Dendritic cell treated with granulocyte-macrophage colony-stimulating factor and Interleukin-4, amounts not matched to agents 40 ng/mL and 50 ng/mL, for 4 days (primary cell): ENCODE results near the gene CHST11.

ENCODE experiments used
- H3K27ac Mint-ChIP-seq: one replicate; pipeline ENCODE4 v1.8.0; 2022; ENCODE audit warnings: mild to moderate bottlenecking, mixed read lengths
- H3K27me3 Mint-ChIP-seq: one replicate; pipeline ENCODE4 v1.8.0; 2022; ENCODE audit warnings: mild to moderate bottlenecking, mixed read lengths
- H3K36me3 Mint-ChIP-seq: one replicate; pipeline ENCODE4 v1.8.0; 2022; ENCODE audit warnings: low read depth, mixed read lengths
- H3K4me1 Mint-ChIP-seq: one replicate; pipeline ENCODE4 v1.8.0; 2022; ENCODE audit warnings: low read depth, mixed read lengths
- H3K4me3 Mint-ChIP-seq: one replicate; pipeline ENCODE4 v1.8.0; 2022; ENCODE audit warnings: mild to moderate bottlenecking, moderate library complexity, mixed read lengths
- H3K9me3 Mint-ChIP-seq: one replicate; pipeline ENCODE4 v1.8.0; 2022; ENCODE audit warnings: mixed read lengths
- intact Hi-C: fragments of 100-400 bp; cut with micrococcal nuclease; formaldehyde crosslinking; loops from one replicate; pipeline ENCODE4 v1.15.0; 2022

The CHST11 gene

GRCh38 chr12:104733717-104734175 is 277.0 kb downstream of the CHST11 start:
- H3K4me1 Mint-ChIP-seq: peaks cover 69% of the 10 kb centered on the region
- no peaks in the 10 kb centered on the region for H3K27me3 Mint-ChIP-seq
- H3K27ac Mint-ChIP-seq: no peak overlapping the region
- intact Hi-C loops: loop anchor here (5.0 kb wide), 1 partner anchor 319 kb away; no protein-coding TSS in a partner anchor
- H3K4me3 Mint-ChIP-seq: no peak overlapping the region
- no peaks in the 10 kb centered on the region for H3K9me3 Mint-ChIP-seq
- H3K36me3 Mint-ChIP-seq: peaks cover 57% of the 10 kb centered on the region

GRCh38 chr12:104734541-104735095 is 277.9 kb downstream of the CHST11 start:
- peak overlapping the region; percentile 43 for H3K27ac Mint-ChIP-seq
- no peaks in the 10 kb centered on the region for H3K9me3 Mint-ChIP-seq
- intact Hi-C loops: loop anchor here (5.0 kb wide), 1 partner anchor 318 kb away; no protein-coding TSS in a partner anchor
- H3K27me3 Mint-ChIP-seq: no peaks in the 10 kb centered on the region
- peaks cover 69% of the 10 kb centered on the region for H3K4me1 Mint-ChIP-seq
- H3K4me3 Mint-ChIP-seq: no peak overlapping the region
- H3K36me3 Mint-ChIP-seq: peaks cover 55% of the 10 kb centered on the region

- Mint-ChIP-seq H3K9me3 (no peaks in the 10 kb centered on the region), H3K4me1 (peaks cover 74% of the 10 kb centered on the region), H3K27ac (peak overlapping the region; percentile 43), H3K36me3 (peaks cover 44% of the 10 kb centered on the region), H3K27me3 (no peaks in the 10 kb centered on the region), H3K4me3 (no peak overlapping the region)
- intact Hi-C loops: no loop called here
Measured at GRCh38 chr12:104735801-104736200, 279.1 kb downstream of the CHST11 start.

GRCh38 chr12:104736307-104736706 is 279.6 kb downstream of the CHST11 start:
- no peaks in the 10 kb centered on the region for H3K27me3 Mint-ChIP-seq
- no peaks in the 10 kb centered on the region for H3K9me3 Mint-ChIP-seq
- peak overlapping the region; percentile 43 for H3K27ac Mint-ChIP-seq
- peaks cover 39% of the 10 kb centered on the region for H3K36me3 Mint-ChIP-seq
- H3K4me1 Mint-ChIP-seq: peaks cover 74% of the 10 kb centered on the region
- intact Hi-C loops: no loop called here
- no peak overlapping the region for H3K4me3 Mint-ChIP-seq

- Mint-ChIP-seq H3K27me3 (no peaks in the 10 kb centered on the region), H3K9me3 (no peaks in the 10 kb centered on the region), H3K36me3 (peaks cover 36% of the 10 kb centered on the region), H3K4me3 (no peak overlapping the region), H3K27ac (no peak overlapping the region), H3K4me1 (peaks cover 82% of the 10 kb centered on the region)
- intact Hi-C loops: no loop called here
Measured at GRCh38 chr12:104737113-104737512, 280.4 kb downstream of the CHST11 start.

GRCh38 chr12:104737791-104738301 is 281.1 kb downstream of the CHST11 start:
- peak overlapping the region; percentile 85 for H3K27ac Mint-ChIP-seq
- intact Hi-C loops: no loop called here
- H3K9me3 Mint-ChIP-seq: no peaks in the 10 kb centered on the region
- H3K4me3 Mint-ChIP-seq: no peak overlapping the region
- peaks cover 83% of the 10 kb centered on the region for H3K4me1 Mint-ChIP-seq
- no peaks in the 10 kb centered on the region for H3K27me3 Mint-ChIP-seq
- H3K36me3 Mint-ChIP-seq: peaks cover 42% of the 10 kb centered on the region

GRCh38 chr12:104738331-104738730 is 281.6 kb downstream of the CHST11 start:
- H3K4me3 Mint-ChIP-seq: no peak overlapping the region
- H3K36me3 Mint-ChIP-seq: peaks cover 44% of the 10 kb centered on the region
- H3K27me3 Mint-ChIP-seq: no peaks in the 10 kb centered on the region
- intact Hi-C loops: no loop called here
- no peaks in the 10 kb centered on the region for H3K9me3 Mint-ChIP-seq
- H3K27ac Mint-ChIP-seq: peak overlapping the region; percentile 85
- H3K4me1 Mint-ChIP-seq: peaks cover 85% of the 10 kb centered on the region

GRCh38 chr12:104738776-104739642 is 282.3 kb downstream of the CHST11 start:
- H3K27ac Mint-ChIP-seq: peak overlapping the region; percentile 85
- H3K36me3 Mint-ChIP-seq: peaks cover 44% of the 10 kb centered on the region
- H3K4me3 Mint-ChIP-seq: no peak overlapping the region
- no peaks in the 10 kb centered on the region for H3K9me3 Mint-ChIP-seq
- H3K4me1 Mint-ChIP-seq: peaks cover 92% of the 10 kb centered on the region
- no peaks in the 10 kb centered on the region for H3K27me3 Mint-ChIP-seq
- intact Hi-C loops: no loop called here

GRCh38 chr12:104740668-104741067 is 283.9 kb downstream of the CHST11 start:
- intact Hi-C loops: no loop called here
- Mint-ChIP-seq H3K4me1 (peaks cover 88% of the 10 kb centered on the region), H3K27me3 (no peaks in the 10 kb centered on the region), H3K4me3 (peak overlapping the region; percentile 40), H3K9me3 (no peaks in the 10 kb centered on the region), H3K36me3 (peaks cover 37% of the 10 kb centered on the region), H3K27ac (peak overlapping the region; percentile 85)

GRCh38 chr12:104741077-104741476 is 284.3 kb downstream of the CHST11 start:
- peak overlapping the region; percentile 40 for H3K4me3 Mint-ChIP-seq
- intact Hi-C loops: no loop called here

GRCh38 chr12:104741497-104742367 is 285.0 kb downstream of the CHST11 start:
- Mint-ChIP-seq H3K36me3 (peaks cover 29% of the 10 kb centered on the region), H3K27ac (peak overlapping the region; percentile 85), H3K27me3 (no peaks in the 10 kb centered on the region), H3K4me3 (no peak overlapping the region), H3K9me3 (no peaks in the 10 kb centered on the region), H3K4me1 (peaks cover 92% of the 10 kb centered on the region)
- intact Hi-C loops: no loop called here

More at GRCh38 chr12:104741077-104741476, 284.3 kb downstream of the CHST11 start:
- no peaks in the 10 kb centered on the region for H3K27me3 Mint-ChIP-seq
- peak overlapping the region; percentile 85 for H3K27ac Mint-ChIP-seq
- peaks cover 88% of the 10 kb centered on the region for H3K4me1 Mint-ChIP-seq
- no peaks in the 10 kb centered on the region for H3K9me3 Mint-ChIP-seq
- H3K36me3 Mint-ChIP-seq: peaks cover 33% of the 10 kb centered on the region

GRCh38 chr12:104742551-104743201 is 285.9 kb downstream of the CHST11 start:
- H3K36me3 Mint-ChIP-seq: peaks cover 22% of the 10 kb centered on the region
- no peaks in the 10 kb centered on the region for H3K27me3 Mint-ChIP-seq
- H3K4me3 Mint-ChIP-seq: no peak overlapping the region
- no peaks in the 10 kb centered on the region for H3K9me3 Mint-ChIP-seq
- peak overlapping the region; percentile 65 for H3K27ac Mint-ChIP-seq
- intact Hi-C loops: no loop called here
- H3K4me1 Mint-ChIP-seq: peaks cover 93% of the 10 kb centered on the region

- peak overlapping the region; percentile 65 for H3K27ac Mint-ChIP-seq
- peaks cover 93% of the 10 kb centered on the region for H3K4me1 Mint-ChIP-seq
- no peaks in the 10 kb centered on the region for H3K27me3 Mint-ChIP-seq
- H3K4me3 Mint-ChIP-seq: no peak overlapping the region
- H3K36me3 Mint-ChIP-seq: peaks cover 18% of the 10 kb centered on the region
- intact Hi-C loops: no loop called here
- no peaks in the 10 kb centered on the region for H3K9me3 Mint-ChIP-seq
Measured at GRCh38 chr12:104743202-104743580, 286.4 kb downstream of the CHST11 start.
